Astrocyte of the spinal cord (primary cell): ENCODE results near the gene PRKAR1B.

Experiments used
- DNase-seq: peaks from one replicate; pipeline ENCODE4 v3.0.0; 2011; ENCODE audit warnings: low read depth, low spot score
- H3K4me3 ChIP-seq: 2 replicates; pipeline ENCODE4 v1.5.1; 2011; ENCODE audit warnings: low read depth, mild to moderate bottlenecking, low read length, moderate library complexity
- in situ Hi-C: cut with HindIII; loops from 2 replicates; pipeline ENCODE4 v1.10.0; 2017; ENCODE audit warnings: low sequenced_read_pairs
- TF ChIP-seq, protein P1 (sequence below): IDR thresholded peaks from 2 replicates; pipeline ENCODE4 v1.5.1; 2012; ENCODE audit warnings: low read depth, mild to moderate bottlenecking, low read length, inconsistent platforms

The PRKAR1B gene

DNA sequence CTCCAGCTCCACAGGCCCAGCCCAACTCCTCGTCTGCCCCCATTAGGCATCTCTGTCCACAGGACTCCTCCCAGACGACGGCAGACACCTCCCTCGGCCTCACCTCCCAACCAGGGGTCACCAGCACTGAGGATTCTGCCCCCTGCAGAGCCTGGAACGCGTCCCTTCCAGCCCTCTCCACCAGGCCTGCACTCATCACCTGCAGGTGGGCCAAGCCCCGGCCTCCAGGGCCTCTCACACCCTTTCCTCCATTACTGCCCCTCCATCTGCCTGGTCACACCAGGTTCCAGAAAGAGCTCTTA lies 164.8 kb downstream of the PRKAR1B start:
- in situ Hi-C loops: no loop called here
- TF ChIP-seq, protein P1, sequence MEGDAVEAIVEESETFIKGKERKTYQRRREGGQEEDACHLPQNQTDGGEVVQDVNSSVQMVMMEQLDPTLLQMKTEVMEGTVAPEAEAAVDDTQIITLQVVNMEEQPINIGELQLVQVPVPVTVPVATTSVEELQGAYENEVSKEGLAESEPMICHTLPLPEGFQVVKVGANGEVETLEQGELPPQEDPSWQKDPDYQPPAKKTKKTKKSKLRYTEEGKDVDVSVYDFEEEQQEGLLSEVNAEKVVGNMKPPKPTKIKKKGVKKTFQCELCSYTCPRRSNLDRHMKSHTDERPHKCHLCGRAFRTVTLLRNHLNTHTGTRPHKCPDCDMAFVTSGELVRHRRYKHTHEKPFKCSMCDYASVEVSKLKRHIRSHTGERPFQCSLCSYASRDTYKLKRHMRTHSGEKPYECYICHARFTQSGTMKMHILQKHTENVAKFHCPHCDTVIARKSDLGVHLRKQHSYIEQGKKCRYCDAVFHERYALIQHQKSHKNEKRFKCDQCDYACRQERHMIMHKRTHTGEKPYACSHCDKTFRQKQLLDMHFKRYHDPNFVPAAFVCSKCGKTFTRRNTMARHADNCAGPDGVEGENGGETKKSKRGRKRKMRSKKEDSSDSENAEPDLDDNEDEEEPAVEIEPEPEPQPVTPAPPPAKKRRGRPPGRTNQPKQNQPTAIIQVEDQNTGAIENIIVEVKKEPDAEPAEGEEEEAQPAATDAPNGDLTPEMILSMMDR: no peak
- DNase-seq: no peak
- no peak overlapping the region for H3K4me3 ChIP-seq

DNA sequence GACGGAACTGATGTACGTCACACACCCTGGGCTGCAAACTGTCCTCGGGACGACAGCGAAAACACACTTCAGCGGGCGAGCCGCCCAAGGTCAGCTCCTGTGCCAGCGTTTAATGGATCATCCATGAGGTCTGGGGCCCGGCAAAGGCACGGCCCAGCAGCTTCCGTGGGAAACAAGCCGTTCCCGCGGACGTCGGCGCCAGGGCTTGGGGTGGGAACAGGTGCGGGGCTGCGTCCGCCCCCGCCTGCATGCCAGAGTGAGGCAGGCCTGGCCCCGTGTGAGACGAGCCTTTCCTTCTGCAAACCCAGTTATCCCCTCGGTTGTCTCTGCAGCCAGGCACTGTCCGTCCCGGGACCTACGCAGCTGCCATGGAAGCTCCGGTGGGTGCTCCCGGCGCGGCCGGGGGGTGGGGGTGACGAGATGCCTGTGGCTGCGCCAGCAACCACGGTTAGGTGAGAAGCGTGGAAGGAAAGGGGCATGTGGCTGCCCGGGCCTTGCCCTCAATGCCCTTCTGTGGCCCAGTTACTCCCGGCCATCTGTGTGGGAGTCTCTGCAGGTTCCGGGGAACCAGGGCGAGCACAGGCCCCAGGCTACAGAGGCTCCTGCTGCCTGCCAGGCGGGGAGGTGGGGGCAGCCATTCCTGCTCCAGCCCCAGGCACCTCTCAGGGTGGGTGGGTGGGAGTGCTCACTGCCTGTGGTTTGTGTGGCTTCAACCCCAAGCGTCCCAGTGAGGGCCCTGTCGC lies 165.3 kb downstream of the PRKAR1B start:
- no peak overlapping the region for H3K4me3 ChIP-seq
- no peak for DNase-seq
- in situ Hi-C loops: no loop called here
- TF ChIP-seq, protein P1: no peak

DNA sequence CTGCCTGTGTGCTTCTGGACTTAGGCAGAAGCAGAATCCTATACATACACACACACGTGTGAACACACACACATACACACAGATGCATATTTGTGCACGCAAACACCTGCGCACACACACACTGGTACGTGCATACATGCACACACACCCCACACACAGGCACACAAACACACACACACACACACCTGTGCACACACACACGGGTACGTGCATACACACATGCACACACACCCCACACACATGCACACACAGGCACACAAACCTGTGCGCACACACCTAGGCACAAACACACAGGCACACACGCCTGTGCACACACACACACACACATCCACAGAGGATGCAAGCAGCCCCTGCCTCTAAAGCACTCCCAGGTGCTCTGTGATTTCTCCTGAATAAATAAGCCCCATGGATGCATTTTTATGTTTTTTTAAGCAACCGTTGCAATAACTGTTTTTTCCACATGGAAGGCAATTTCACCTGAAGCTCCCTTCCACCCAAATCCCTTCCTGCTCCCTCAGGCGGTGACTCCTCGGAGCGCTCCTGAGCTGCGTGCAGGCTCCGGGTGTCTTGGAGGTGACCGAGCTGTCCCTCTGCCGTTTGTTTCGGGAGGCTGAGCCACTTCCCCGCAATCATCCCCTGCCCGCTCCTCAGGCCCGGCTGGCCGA lies 166.0 kb downstream of the PRKAR1B start:
- TF ChIP-seq, protein P1: no peak
- in situ Hi-C loops: no loop called here
- no peak for DNase-seq
- H3K4me3 ChIP-seq: no peak overlapping the region

DNA sequence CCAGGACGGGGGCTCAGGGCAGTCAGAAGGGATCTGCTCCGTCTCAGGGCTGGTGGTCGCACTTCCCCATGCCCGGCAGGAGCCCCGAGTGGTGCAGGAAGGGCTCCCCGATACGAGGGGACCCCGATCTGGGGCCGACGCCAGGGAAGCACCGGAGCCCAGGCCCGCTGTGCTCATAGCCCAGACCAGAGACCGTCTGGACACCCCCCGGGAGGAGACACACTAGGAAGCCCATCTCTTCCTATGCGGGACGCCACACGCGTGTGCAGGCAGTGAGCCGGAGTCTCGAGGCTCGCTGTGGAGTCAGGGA lies 167.7 kb downstream of the PRKAR1B start:
- TF ChIP-seq, protein P1: no peak
- in situ Hi-C loops: no loop called here
- no peak for DNase-seq
- H3K4me3 ChIP-seq: no peak overlapping the region

DNA sequence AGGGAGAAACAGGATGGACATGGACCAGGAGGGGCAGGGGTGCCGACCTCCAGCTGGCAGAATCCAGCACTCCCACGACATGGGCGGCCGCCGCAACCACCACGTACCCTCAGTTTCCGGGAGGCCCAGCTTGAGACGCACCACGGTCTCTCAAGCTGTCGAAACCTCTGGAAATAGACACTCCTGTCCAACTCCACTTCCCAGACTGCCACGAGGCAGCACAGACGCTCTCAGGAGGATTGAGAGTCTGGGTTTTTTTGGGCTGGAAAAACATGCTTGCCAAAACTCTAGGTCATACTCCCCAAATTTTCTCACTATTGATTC lies 169.6 kb downstream of the PRKAR1B start:
- TF ChIP-seq, protein P1: no peak
- in situ Hi-C loops: no loop called here
- H3K4me3 ChIP-seq: no peak overlapping the region
- no peak for DNase-seq

DNA sequence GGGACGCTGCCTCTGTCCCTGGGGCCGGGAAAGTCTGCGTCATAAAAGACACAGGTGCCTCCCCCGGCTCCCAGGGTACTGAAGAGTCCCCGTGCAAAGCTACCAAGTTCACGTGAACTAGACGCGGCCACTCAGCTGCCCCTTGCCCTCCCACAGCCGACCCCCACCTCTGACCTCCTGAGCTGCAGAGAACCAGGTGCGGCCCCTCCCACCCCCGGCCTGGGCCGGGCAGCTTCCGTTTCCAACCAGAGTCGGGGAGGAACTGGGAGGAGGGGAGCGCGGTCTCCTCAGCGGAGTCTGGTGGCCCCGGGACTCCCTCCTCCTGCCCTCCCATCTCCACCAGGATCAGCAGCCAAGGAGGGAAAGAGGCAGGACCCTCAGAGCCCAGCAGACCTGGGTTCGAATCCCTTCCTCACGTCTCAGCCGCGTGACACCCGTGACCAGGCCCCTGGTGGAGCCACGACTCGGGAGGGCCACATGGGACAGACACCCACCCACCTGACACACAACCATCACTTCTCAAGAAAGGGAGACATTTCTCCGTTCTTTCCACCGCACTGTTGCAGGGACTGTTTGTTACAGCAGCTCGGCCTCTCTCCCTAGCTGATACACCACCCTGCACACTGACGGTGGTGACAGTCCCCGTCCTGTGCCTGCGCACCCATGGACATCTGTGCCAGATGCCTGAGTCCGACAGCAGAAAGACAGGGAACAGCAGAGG lies 170.1 kb downstream of the PRKAR1B start:
- H3K4me3 ChIP-seq: no peak overlapping the region
- TF ChIP-seq, protein P1: no peak
- no peak for DNase-seq
- in situ Hi-C loops: no loop called here
